ENCODE measurements around the gene IGSF8.

GRCh38 chr1:160096274-160097116, 1.9 kb downstream of the IGSF8 start:
- no peak for TF ChIP-seq CTCF (IDR thresholded peaks at IDR 0.05; ENCODE audit: low read depth, low read length)
- TF ChIP-seq EZH2phosphoT487 (IDR thresholded peaks at IDR 0.05; ENCODE audit: low read depth) = no peak
